Mucosa of stomach (tissue), 1 donor: ENCODE measurements around the gene DAD1.
"Not testable (repeated sequence)": the region's sequence is repeated elsewhere in the genome, so short reads cannot be mapped to it uniquely, and the experiment has no call there.

Experiments
- H3K27me3 ChIP-seq: one replicate; pipeline ENCODE4 v1.7.0; 2013; ENCODE audit warnings: mild to moderate bottlenecking, low read length; ENCODE audit not compliant: control insufficient read depth, insufficient read depth
- H3K36me3 ChIP-seq: one replicate; pipeline ENCODE4 v1.7.0; 2013; ENCODE audit warnings: low read length; ENCODE audit not compliant: control insufficient read depth, insufficient read depth
- H3K4me1 ChIP-seq: one replicate; pipeline ENCODE4 v1.7.0; 2013; ENCODE audit warnings: mild to moderate bottlenecking, low read length; ENCODE audit not compliant: control insufficient read depth, insufficient read depth
- H3K4me3 ChIP-seq: one replicate; pipeline ENCODE4 v1.7.0; 2013; ENCODE audit warnings: low read length
- H3K9ac ChIP-seq: one replicate; pipeline ENCODE4 v1.7.0; 2013; ENCODE audit warnings: mild to moderate bottlenecking, low read length, moderate library complexity
- H3K9me3 ChIP-seq: one replicate; pipeline ENCODE4 v1.7.0; 2013; ENCODE audit warnings: mild to moderate bottlenecking, low read length, moderate library complexity; ENCODE audit not compliant: control insufficient read depth
- donor health status: Pancreatic carcinoma.

Gene DAD1

GRCh38 chr14:22554498-22555383 is 34.3 kb downstream of the DAD1 start:
- H3K36me3 ChIP-seq: no peaks in the 10 kb centered on the region
- peaks cover 53% of the 10 kb centered on the region for H3K4me1 ChIP-seq
- H3K9me3 ChIP-seq: no peaks in the 10 kb centered on the region
- no peak overlapping the region for H3K9ac ChIP-seq
- H3K27me3 ChIP-seq: no peaks in the 10 kb centered on the region
- H3K4me3 ChIP-seq: no peak overlapping the region

- not testable (repeated sequence) for H3K9me3 ChIP-seq, H3K36me3 ChIP-seq, H3K9ac ChIP-seq, H3K4me3 ChIP-seq, H3K27me3 ChIP-seq
- peaks cover 46% of the 10 kb centered on the region for H3K4me1 ChIP-seq
Measured at GRCh38 chr14:22553861-22554497, 35.0 kb downstream of the DAD1 start.

GRCh38 chr14:22553445-22553844 is 35.6 kb downstream of the DAD1 start:
- H3K36me3 ChIP-seq: no peaks in the 10 kb centered on the region
- no peak overlapping the region for H3K9ac ChIP-seq
- peaks cover 41% of the 10 kb centered on the region for H3K4me1 ChIP-seq
- no peaks in the 10 kb centered on the region for H3K9me3 ChIP-seq
- H3K27me3 ChIP-seq: no peaks in the 10 kb centered on the region
- no peak overlapping the region for H3K4me3 ChIP-seq

- H3K9ac ChIP-seq: no peak overlapping the region
- no peaks in the 10 kb centered on the region for H3K36me3 ChIP-seq
- no peaks in the 10 kb centered on the region for H3K27me3 ChIP-seq
- no peak overlapping the region for H3K4me3 ChIP-seq
- peaks cover 39% of the 10 kb centered on the region for H3K4me1 ChIP-seq
- H3K9me3 ChIP-seq: no peaks in the 10 kb centered on the region
Measured at GRCh38 chr14:22552827-22553076, 36.3 kb downstream of the DAD1 start.

DNA sequence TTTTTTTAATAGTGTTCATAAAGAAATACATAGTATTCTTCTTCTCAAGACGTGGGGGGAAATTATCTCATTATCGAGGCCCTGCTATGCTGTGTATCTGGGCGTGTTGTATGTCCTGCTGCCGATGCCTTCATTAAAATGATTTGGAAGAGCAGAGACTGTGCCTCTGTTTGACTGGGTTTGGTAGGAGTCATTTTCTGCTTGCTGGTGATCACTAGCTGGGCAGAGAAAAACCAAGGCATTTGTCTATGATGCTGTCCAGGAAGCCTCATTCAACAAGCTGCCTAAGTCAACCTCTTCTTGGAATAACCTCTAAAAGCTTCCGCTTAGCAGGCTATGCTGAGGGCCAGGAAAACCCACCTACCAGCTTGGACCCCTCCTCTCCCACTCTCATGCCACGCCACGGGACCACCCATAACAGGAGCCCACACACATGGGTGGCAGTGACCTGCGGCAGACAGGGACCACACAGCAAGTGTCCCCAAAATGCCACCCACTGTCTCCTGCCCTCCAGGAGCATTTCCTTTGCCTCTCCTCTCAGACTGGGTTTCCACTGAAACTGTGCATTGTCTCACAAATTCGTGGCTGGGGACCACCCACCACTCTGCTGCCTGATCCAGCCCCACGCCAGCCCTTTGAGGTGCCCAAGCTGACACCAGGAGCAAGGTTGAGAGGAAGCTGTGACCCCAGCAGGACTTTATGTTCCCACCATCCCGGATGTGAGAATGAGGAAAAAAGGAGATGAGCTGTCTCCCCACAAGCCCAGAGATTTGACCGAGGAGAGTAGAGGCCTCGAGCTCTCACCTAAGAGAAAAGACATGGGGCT is 36.8 kb downstream of the DAD1 start:
- Histone ChIP-seq H3K27me3 (no peaks in the 10 kb centered on the region), H3K9ac (no peak overlapping the region), H3K4me3 (no peak overlapping the region), H3K9me3 (no peaks in the 10 kb centered on the region), H3K4me1 (peaks cover 39% of the 10 kb centered on the region), H3K36me3 (no peaks in the 10 kb centered on the region)

GRCh38 chr14:22551605-22551997 is 37.4 kb downstream of the DAD1 start:
- Histone ChIP-seq H3K9ac (no peak overlapping the region), H3K9me3 (no peaks in the 10 kb centered on the region), H3K27me3 (no peaks in the 10 kb centered on the region), H3K4me1 (peaks cover 39% of the 10 kb centered on the region), H3K4me3 (no peak overlapping the region), H3K36me3 (no peaks in the 10 kb centered on the region)

DNA sequence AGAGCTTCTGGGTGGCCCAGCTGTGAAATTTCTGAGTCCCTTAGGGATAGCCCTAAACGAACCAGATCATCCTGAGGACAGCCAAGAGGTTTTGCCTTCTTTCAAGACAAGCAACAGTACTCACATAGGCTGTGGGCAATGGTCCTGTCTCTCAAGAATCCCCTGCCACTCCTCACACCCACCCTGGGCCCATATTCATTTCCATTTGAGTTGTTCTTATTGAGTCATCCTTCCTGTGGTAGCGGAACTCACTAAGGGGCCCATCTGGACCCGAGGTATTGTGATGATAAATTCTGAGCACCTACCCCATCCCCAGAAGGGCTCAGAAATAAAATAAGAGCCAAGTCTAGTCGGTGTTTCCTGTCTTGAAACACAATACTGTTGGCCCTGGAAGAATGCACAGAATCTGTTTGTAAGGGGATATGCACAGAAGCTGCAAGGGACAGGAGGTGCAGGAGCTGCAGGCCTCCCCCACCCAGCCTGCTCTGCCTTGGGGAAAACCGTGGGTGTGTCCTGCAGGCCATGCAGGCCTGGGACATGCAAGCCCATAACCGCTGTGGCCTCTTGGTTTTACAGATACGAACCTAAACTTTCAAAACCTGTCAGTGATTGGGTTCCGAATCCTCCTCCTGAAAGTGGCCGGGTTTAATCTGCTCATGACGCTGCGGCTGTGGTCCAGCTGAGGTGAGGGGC is 38.9 kb downstream of the DAD1 start:
- Histone ChIP-seq H3K36me3 (no peaks in the 10 kb centered on the region), H3K9me3 (no peaks in the 10 kb centered on the region), H3K27me3 (no peaks in the 10 kb centered on the region), H3K9ac (no peak overlapping the region), H3K4me1 (peaks cover 39% of the 10 kb centered on the region), H3K4me3 (no peak overlapping the region)

DNA sequence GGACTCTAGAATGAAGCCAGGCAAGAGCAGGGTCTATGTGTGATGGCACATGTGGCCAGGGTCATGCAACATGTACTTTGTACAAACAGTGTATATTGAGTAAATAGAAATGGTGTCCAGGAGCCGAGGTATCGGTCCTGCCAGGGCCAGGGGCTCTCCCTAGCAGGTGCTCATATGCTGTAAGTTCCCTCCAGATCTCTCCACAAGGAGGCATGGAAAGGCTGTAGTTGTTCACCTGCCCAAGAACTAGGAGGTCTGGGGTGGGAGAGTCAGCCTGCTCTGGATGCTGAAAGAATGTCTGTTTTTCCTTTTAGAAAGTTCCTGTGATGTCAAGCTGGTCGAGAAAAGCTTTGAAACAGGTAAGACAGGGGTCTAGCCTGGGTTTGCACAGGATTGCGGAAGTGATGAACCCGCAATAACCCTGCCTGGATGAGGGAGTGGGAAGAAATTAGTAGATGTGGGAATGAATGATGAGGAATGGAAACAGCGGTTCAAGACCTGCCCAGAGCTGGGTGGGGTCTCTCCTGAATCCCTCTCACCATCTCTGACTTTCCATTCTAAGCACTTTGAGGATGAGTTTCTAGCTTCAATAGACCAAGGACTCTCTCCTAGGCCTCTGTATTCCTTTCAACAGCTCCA is 39.6 kb downstream of the DAD1 start:
- Histone ChIP-seq H3K36me3 (no peaks in the 10 kb centered on the region), H3K27me3 (no peaks in the 10 kb centered on the region), H3K4me1 (peaks cover 39% of the 10 kb centered on the region), H3K9me3 (no peaks in the 10 kb centered on the region), H3K9ac (no peak overlapping the region), H3K4me3 (no peak overlapping the region)

GRCh38 chr14:22547948-22548750 is 40.9 kb downstream of the DAD1 start:
- Histone ChIP-seq H3K9me3 (no peaks in the 10 kb centered on the region), H3K9ac (no peak overlapping the region), H3K4me1 (peaks cover 39% of the 10 kb centered on the region)

GRCh38 chr14:22547313-22547947 is 41.6 kb downstream of the DAD1 start:
- H3K27me3 ChIP-seq: no peaks in the 10 kb centered on the region
- no peaks in the 10 kb centered on the region for H3K9me3 ChIP-seq
- H3K9ac ChIP-seq: no peak overlapping the region
- H3K36me3 ChIP-seq: no peaks in the 10 kb centered on the region
- no peak overlapping the region for H3K4me3 ChIP-seq
- H3K4me1 ChIP-seq: peaks cover 39% of the 10 kb centered on the region

More at GRCh38 chr14:22547948-22548750, 40.9 kb downstream of the DAD1 start:
- H3K27me3 ChIP-seq: no peaks in the 10 kb centered on the region
- H3K4me3 ChIP-seq: no peak overlapping the region
- no peaks in the 10 kb centered on the region for H3K36me3 ChIP-seq

DNA sequence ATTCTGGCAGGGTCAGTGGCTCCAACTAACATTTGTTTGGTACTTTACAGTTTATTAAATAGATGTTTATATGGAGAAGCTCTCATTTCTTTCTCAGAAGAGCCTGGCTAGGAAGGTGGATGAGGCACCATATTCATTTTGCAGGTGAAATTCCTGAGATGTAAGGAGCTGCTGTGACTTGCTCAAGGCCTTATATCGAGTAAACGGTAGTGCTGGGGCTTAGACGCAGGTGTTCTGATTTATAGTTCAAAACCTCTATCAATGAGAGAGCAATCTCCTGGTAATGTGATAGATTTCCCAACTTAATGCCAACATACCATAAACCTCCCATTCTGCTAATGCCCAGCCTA is 42.3 kb downstream of the DAD1 start:
- no peak overlapping the region for H3K9ac ChIP-seq
- H3K27me3 ChIP-seq: no peaks in the 10 kb centered on the region
- no peaks in the 10 kb centered on the region for H3K36me3 ChIP-seq
- no peak overlapping the region for H3K4me3 ChIP-seq
- no peaks in the 10 kb centered on the region for H3K9me3 ChIP-seq
- H3K4me1 ChIP-seq: peaks cover 39% of the 10 kb centered on the region
